H1 (cell line): ENCODE measurements around the gene EVA1C. TPM values are rescaled to one million over a fixed set of nuclear protein-coding genes. Genes with fewer than 3 reads are reported as not detected.

ENCODE experiments used
- CTCF ChIA-PET: fragments of 300-600 bp; sonication (Branson Sonifier 250); formaldehyde crosslinking; loops from one replicate; lab custom pipeline; 2021; ENCODE audit not compliant: partially characterized antibody; lab: Charles Lee
- POLR2A ChIA-PET: fragments of 300-600 bp; sonication (Branson Sonifier 250); formaldehyde crosslinking; loops from one replicate; lab custom pipeline; 2021; ENCODE audit warnings: inconsistent platforms; ENCODE audit not compliant: partially characterized antibody; lab: Charles Lee
- DNase-seq, 2 experiments: peaks; one replicate each; pipeline versions ENCODE4 v3.0.0 to v3.0.0-alpha.2; 2010 to 2022; ENCODE audit warnings: low spot score in 2 of 2, low read depth in 1 of 2, mixed read lengths in 1 of 2
- FAIRE-seq: peaks from 2 replicates; lab custom pipeline; 2011; peaks lifted over from hg19 to GRCh38; lab: Jason Lieb, UNC
- H2AFZ ChIP-seq: 2 replicates; pipeline ENCODE4 v1.8.1; 2012; ENCODE audit warnings: low read length, inconsistent platforms
- H2AK5ac ChIP-seq: 2 replicates; pipeline ENCODE4 v1.6.1; 2013; ENCODE audit warnings: low read depth, low read length
- H2BK120ac ChIP-seq: replicated peaks from 2 replicates; pipeline ENCODE3; 2013; ENCODE audit warnings: low read depth, low read length, inconsistent platforms
- H2BK12ac ChIP-seq: 2 replicates; pipeline ENCODE4 v1.6.1; 2013; ENCODE audit warnings: low read depth, low read length
- H2BK15ac ChIP-seq: 2 replicates; pipeline ENCODE4 v1.6.1; 2013; ENCODE audit warnings: low read length
- H2BK20ac ChIP-seq: 2 replicates; pipeline ENCODE4 v1.6.1; 2013; ENCODE audit warnings: low read length
- H2BK5ac ChIP-seq: 2 replicates; pipeline ENCODE4 v1.6.1; 2013; ENCODE audit warnings: low read depth, low read length
- H3K14ac ChIP-seq: 2 replicates; pipeline ENCODE4 v1.6.1; 2013; ENCODE audit warnings: inconsistent platforms; ENCODE audit not compliant: insufficient read length
- H3K18ac ChIP-seq: 2 replicates; pipeline ENCODE4 v1.6.1; 2013; ENCODE audit warnings: low read length; ENCODE audit errors: extremely low read depth
- H3K23ac ChIP-seq: 2 replicates; pipeline ENCODE4 v1.6.1; 2013; ENCODE audit warnings: inconsistent platforms; ENCODE audit not compliant: insufficient read length
- H3K23me2 ChIP-seq: 2 replicates; pipeline ENCODE4 v1.6.1; 2013; ENCODE audit warnings: low read depth, low read length
- H3K27ac ChIP-seq: 2 replicates; pipeline ENCODE4 v1.6.1; 2011; ENCODE audit warnings: low read depth, low read length, inconsistent platforms
- H3K27me3 ChIP-seq, 4 experiments: replicated peaks in 1 of 4; 1 replicate in 1 of 4; 2 replicates in 3 of 4; pipeline versions ENCODE4 v1.6.1 to v1.8.1; 2011 to 2013; ENCODE audit warnings: low read length in 3 of 4, mild to moderate bottlenecking in 3 of 4, inconsistent platforms in 2 of 4, mixed read lengths in 2 of 4, moderate library complexity in 1 of 4; ENCODE audit not compliant: control insufficient read depth in 3 of 4, insufficient read depth in 3 of 4; ENCODE audit errors: extremely low read depth in 1 of 4
- H3K36me3 ChIP-seq, 4 experiments: 2 replicates each; pipeline versions ENCODE4 v1.6.1 to v1.8.1; 2011 to 2013; ENCODE audit warnings: mild to moderate bottlenecking in 4 of 4, low read length in 3 of 4, moderate library complexity in 2 of 4, control low read depth in 1 of 4, inconsistent platforms in 1 of 4; ENCODE audit not compliant: insufficient read depth in 4 of 4, control insufficient read depth in 2 of 4
- H3K4ac ChIP-seq: replicated peaks from 2 replicates; pipeline ENCODE3; 2013; ENCODE audit warnings: low read length, low read depth, mixed read lengths, inconsistent platforms; ENCODE audit not compliant: insufficient read length
- H3K4me1 ChIP-seq, 4 experiments: replicated peaks in 1 of 4; 1 replicate in 1 of 4; 2 replicates in 3 of 4; pipeline versions ENCODE4 v1.6.1 to v1.8.1; 2011 to 2013; ENCODE audit warnings: low read length in 3 of 4, inconsistent platforms in 2 of 4, mixed read lengths in 1 of 4; ENCODE audit not compliant: insufficient read depth in 4 of 4, control insufficient read depth in 3 of 4
- H3K4me2 ChIP-seq, 2 experiments: 2 replicates each; pipeline versions ENCODE4 v1.6.1 to v1.8.1; 2011 to 2013; ENCODE audit warnings: low read depth in 2 of 2, low read length in 2 of 2, control low read depth in 1 of 2, inconsistent platforms in 1 of 2, mild to moderate bottlenecking in 1 of 2; ENCODE audit not compliant: insufficient read depth in 1 of 2
- H3K4me3 ChIP-seq, 4 experiments: fragments of 200-600, 300-600 bp in 1 of 4; sonication (generic), shearing (Covaris generic), sonication (Bioruptor Twin) in 1 of 4; 2 replicates each; pipeline versions ENCODE4 v1.5.1 to v1.8.1; 2011 to 2016; ENCODE audit warnings: low read length in 4 of 4, low read depth in 3 of 4, control low read depth in 2 of 4, inconsistent platforms in 2 of 4, mild to moderate bottlenecking in 2 of 4, mixed read lengths in 1 of 4, moderate library complexity in 1 of 4; ENCODE audit not compliant: insufficient read depth in 2 of 4; ENCODE audit errors: extremely low read depth in 1 of 4
- H3K56ac ChIP-seq: replicated peaks from 2 replicates; pipeline ENCODE3; 2013; ENCODE audit warnings: low read depth, mild to moderate bottlenecking, mixed read lengths, low read length, inconsistent platforms; ENCODE audit not compliant: insufficient read length
- H3K79me1 ChIP-seq: 2 replicates; pipeline ENCODE4 v1.6.1; 2013; ENCODE audit warnings: low read depth, low read length, control low read depth
- H3K79me2 ChIP-seq, 2 experiments: 2 replicates each; pipeline versions ENCODE4 v1.6.1 to v1.8.1; 2012 to 2013; ENCODE audit warnings: low read length in 2 of 2, mild to moderate bottlenecking in 2 of 2, inconsistent platforms in 1 of 2; ENCODE audit not compliant: insufficient read depth in 2 of 2, control insufficient read depth in 1 of 2
- H3K9ac ChIP-seq, 4 experiments: replicated peaks in 1 of 4; 1 replicate in 1 of 4; 2 replicates in 3 of 4; pipeline versions ENCODE4 v1.6.1 to v1.8.1; 2011 to 2013; ENCODE audit warnings: low read depth in 3 of 4, low read length in 3 of 4, control low read depth in 2 of 4, mild to moderate bottlenecking in 2 of 4, moderate library complexity in 2 of 4, inconsistent platforms in 1 of 4; ENCODE audit errors: extremely low read depth in 1 of 4
- H3K9me3 ChIP-seq, 2 experiments: 2 replicates each; pipeline versions ENCODE4 v1.6.1 to v1.8.1; 2012 to 2013; ENCODE audit warnings: mild to moderate bottlenecking in 2 of 2, moderate library complexity in 2 of 2, control low read depth in 1 of 2, inconsistent platforms in 1 of 2, low read depth in 1 of 2, low read length in 1 of 2, mixed read lengths in 1 of 2; ENCODE audit not compliant: insufficient read depth in 2 of 2
- H4K20me1 ChIP-seq, 2 experiments: replicated peaks in 1 of 2; 2 replicates each; pipeline versions ENCODE3 to v1.8.1; 2011 to 2013; ENCODE audit warnings: inconsistent platforms in 2 of 2, low read length in 2 of 2, mild to moderate bottlenecking in 1 of 2; ENCODE audit not compliant: insufficient read depth in 2 of 2, control insufficient read depth in 1 of 2
- H4K5ac ChIP-seq: 2 replicates; pipeline ENCODE4 v1.6.1; 2013; ENCODE audit warnings: low read length, low read depth, mixed read lengths, inconsistent platforms; ENCODE audit not compliant: insufficient read length
- H4K8ac ChIP-seq: 2 replicates; pipeline ENCODE4 v1.8.0; 2013; ENCODE audit warnings: mild to moderate bottlenecking, moderate library complexity, low read length, inconsistent platforms; ENCODE audit not compliant: insufficient read depth; ENCODE audit errors: extremely low read depth
- H4K91ac ChIP-seq: replicated peaks from 2 replicates; pipeline ENCODE3; 2013; ENCODE audit warnings: low read length, mixed read lengths, inconsistent platforms; ENCODE audit not compliant: insufficient read length
- BRCA1 ChIP-seq: IDR thresholded peaks from 2 replicates; pipeline ENCODE4 v1.6.1; 2012; ENCODE audit warnings: low read depth, low read length, improper control_type of control experiment
- EZH2 ChIP-seq: fragments of 200-600 bp; sonication (generic); IDR thresholded peaks from 2 replicates; pipeline ENCODE4 v1.7.1; 2012; ENCODE audit warnings: low read depth, mild to moderate bottlenecking, moderate library complexity, low read length, inconsistent platforms; ENCODE audit not compliant: severe bottlenecking
- PHF8 ChIP-seq: fragments of 200-600 bp; sonication (generic); conservative IDR thresholded peaks from 2 replicates; pipeline ENCODE4 v1.7.1; 2012; ENCODE audit warnings: low read depth, mild to moderate bottlenecking, inconsistent platforms, low read length, moderate library complexity
- RAD21 ChIP-seq, 2 experiments: IDR thresholded peaks in 1 of 2; conservative IDR thresholded peaks in 1 of 2; 2 replicates each; pipeline ENCODE4 v1.6.1; 2011; ENCODE audit warnings: low read depth in 2 of 2, low read length in 2 of 2, improper control_type of control experiment in 1 of 2, inconsistent platforms in 1 of 2, mild to moderate bottlenecking in 1 of 2, moderate library complexity in 1 of 2
- SP4 ChIP-seq: IDR thresholded peaks from 2 replicates; pipeline ENCODE4 v1.6.1; 2012; ENCODE audit warnings: low read length, inconsistent platforms
- WGBS, 2 experiments: shearing (Covaris generic) in 1 of 2; methylation state at CpG; one replicate each; pipeline versions ENCODE4 v1.1.6 to v1.1.7; 2013 to 2015; ENCODE audit warnings: low lambda C conversion rate in 2 of 2, mixed read lengths in 2 of 2, inconsistent platforms in 1 of 2, low coverage in 1 of 2, missing lambda C conversion rate in 1 of 2; ENCODE audit not compliant: insufficient replicate concordance in 2 of 2, insufficient coverage in 1 of 2, insufficient read length in 1 of 2; ENCODE audit errors: extremely low coverage in 1 of 2, missing lambda C conversion rate in 1 of 2; 5-methylcytosine and 5-hydroxymethylcytosine counted together
- polyA plus RNA-seq, 7 experiments: library from polyadenylated mRNA; depleted of rRNA in 3 of 7; stranded (reverse) in 5 of 7; unstranded in 2 of 7; fragments of >200 nt in 5 of 7; fragments of 200-250 nt in 2 of 7; gene quantifications; 1 replicate in 5 of 7; 2 replicates in 1 of 7; 4 replicates in 1 of 7; pipeline versions ENCODE4 v1.2.1 to v1.2.3, GENCODE V29; 2011 to 2013; ENCODE audit warnings: missing spikeins in 2 of 7, mixed read lengths in 2 of 7
- total RNA-seq: library from RNA; stranded (reverse); fragmentation: NEBNext Ultra II Directional; extraction: Animal tissue kit (Norgen Biotek cat#: 25700); gene quantifications from 2 replicates; pipeline ENCODE4 v1.2.1, GENCODE V29; 2021
- TF ChIP-seq, protein P1 (sequence below), 3 experiments: IDR thresholded peaks; 1 replicate in 2 of 3; 2 replicates in 1 of 3; pipeline versions ENCODE4 v1.5.1 to v1.6.1; 2011; ENCODE audit warnings: low read length in 3 of 3, mild to moderate bottlenecking in 3 of 3, inconsistent platforms in 2 of 3, low read depth in 1 of 3, moderate library complexity in 1 of 3; ENCODE audit not compliant: insufficient read depth in 1 of 3; ENCODE audit errors: control extremely low read depth in 1 of 3

Gene EVA1C
- total and polyA plus RNA-seq, 2 of the 8 experiments (the other 6 are each of a cell fraction or from before 2014, with no cell fraction given) = 2.6 to 3.6 TPM

DNA sequence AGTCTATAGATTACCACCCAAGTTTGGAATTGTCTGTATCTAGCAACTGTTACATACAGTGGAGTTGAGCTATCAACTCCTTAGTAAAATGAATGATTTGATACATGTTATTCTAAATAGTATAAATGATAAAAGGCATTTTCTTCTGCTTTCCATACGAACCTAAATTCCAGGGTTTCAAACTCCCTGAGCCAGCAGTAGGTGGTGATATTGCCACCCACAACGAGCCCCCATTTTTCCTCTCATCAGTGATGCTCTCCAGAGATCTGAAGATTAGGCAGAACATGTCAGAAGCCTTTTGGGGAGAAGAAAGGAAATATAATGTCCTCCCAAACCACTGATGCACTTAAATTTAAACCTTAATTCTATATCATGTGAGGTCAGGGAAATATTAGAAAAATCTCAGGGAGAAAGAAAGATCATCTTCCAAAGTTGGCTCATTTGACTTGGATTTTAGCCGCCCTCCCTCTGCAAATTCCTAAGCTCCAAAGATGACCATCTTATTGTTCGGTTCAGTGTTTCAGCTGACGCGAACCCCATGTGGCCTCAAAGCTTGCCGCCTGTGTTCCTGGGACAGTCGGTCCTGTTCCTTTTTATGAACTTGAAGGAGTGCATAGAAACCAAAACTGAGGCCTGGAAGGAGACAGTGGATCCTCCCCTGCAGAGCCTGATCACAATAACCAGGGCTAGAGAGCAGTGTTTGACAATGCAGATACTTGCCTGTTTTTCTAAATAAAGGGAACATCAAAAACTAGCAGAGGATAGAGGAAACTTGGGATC, 2.3 kb downstream of the EVA1C start:
- peaks cover 18 to 54% (median 37%) of the 10 kb centered on the region in 4 experiments for H3K27me3 ChIP-seq
- no peak overlapping the region for H4K8ac ChIP-seq
- H3K9me3 ChIP-seq = no peaks in the 10 kb centered on the region
- H3K79me2 ChIP-seq = no peaks in the 10 kb centered on the region
- H3K23ac ChIP-seq = no peak overlapping the region
- no peaks in the 10 kb centered on the region for H3K36me3 ChIP-seq
- no peak overlapping the region for H2AK5ac ChIP-seq
- H3K79me1 ChIP-seq = no peaks in the 10 kb centered on the region
- H3K4ac ChIP-seq = no peak overlapping the region
- H3K23me2 ChIP-seq = peaks cover 14% of the 10 kb centered on the region; the same call in 1 of the 2 replicates
- H4K20me1 ChIP-seq = no peaks in the 10 kb centered on the region
- no peak overlapping the region for H3K14ac ChIP-seq
- H4K91ac ChIP-seq = no peak overlapping the region
- H3K56ac ChIP-seq = no peak overlapping the region
- TF ChIP-seq, protein P1, sequence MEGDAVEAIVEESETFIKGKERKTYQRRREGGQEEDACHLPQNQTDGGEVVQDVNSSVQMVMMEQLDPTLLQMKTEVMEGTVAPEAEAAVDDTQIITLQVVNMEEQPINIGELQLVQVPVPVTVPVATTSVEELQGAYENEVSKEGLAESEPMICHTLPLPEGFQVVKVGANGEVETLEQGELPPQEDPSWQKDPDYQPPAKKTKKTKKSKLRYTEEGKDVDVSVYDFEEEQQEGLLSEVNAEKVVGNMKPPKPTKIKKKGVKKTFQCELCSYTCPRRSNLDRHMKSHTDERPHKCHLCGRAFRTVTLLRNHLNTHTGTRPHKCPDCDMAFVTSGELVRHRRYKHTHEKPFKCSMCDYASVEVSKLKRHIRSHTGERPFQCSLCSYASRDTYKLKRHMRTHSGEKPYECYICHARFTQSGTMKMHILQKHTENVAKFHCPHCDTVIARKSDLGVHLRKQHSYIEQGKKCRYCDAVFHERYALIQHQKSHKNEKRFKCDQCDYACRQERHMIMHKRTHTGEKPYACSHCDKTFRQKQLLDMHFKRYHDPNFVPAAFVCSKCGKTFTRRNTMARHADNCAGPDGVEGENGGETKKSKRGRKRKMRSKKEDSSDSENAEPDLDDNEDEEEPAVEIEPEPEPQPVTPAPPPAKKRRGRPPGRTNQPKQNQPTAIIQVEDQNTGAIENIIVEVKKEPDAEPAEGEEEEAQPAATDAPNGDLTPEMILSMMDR (IDR thresholded peaks at IDR 0.05; ENCODE audit: control extremely low read depth in 1 of 3, insufficient read depth in 1 of 3, low read depth in 1 of 3, low read length in 3 of 3) = peak in 2 of 3 experiments; percentile 19 to 37; a peak in 3 of 4 replicates
- TF ChIP-seq PHF8 = no peak
- TF ChIP-seq BRCA1 = no peak
- TF ChIP-seq RAD21 (IDR thresholded peaks at IDR 0.05 in 1 of 2, conservative IDR thresholded peaks at IDR 0.05 in 1 of 2; ENCODE audit: low read depth in 2 of 2, low read length in 2 of 2) = peak; percentile 55 to 63
- peak; percentile 25 for TF ChIP-seq EZH2
- TF ChIP-seq SP4 = no peak
- H3K9ac ChIP-seq = no peak overlapping the region
- DNase-seq (no peak), FAIRE-seq (no peak)
- no peak overlapping the region for H3K4me3 ChIP-seq
- H2BK5ac ChIP-seq = no peak overlapping the region
- no peak overlapping the region for H2BK20ac ChIP-seq
- H3K18ac ChIP-seq = no peak overlapping the region
- ChIA-PET POLR2A (interaction anchor here (1.2 kb wide), 1 partner anchor 147 kb away, joined by 3 read pairs; no protein-coding TSS in a partner anchor), CTCF (interaction anchor here (0.7 to 4.5 kb wide), 14 partner anchors 9 to 191 kb away, joined by 3 to 18 read pairs (median 4); no protein-coding TSS in a partner anchor)
- no peak overlapping the region for H3K4me2 ChIP-seq
- no peak overlapping the region for H2BK12ac ChIP-seq
- no peak overlapping the region for H2AFZ ChIP-seq
- 87% methylated on average over 8 of the region's 8 CpGs; no CpG with 5 or more reads in 1 of the 2 experiments for whole genome bisulfite sequencing, 2 experiments
- H2BK15ac ChIP-seq = no peak overlapping the region
- H2BK120ac ChIP-seq = no peak overlapping the region
- H3K4me1 ChIP-seq = peaks cover 3 to 26% (median 10%) of the 10 kb centered on the region in 4 experiments
- H3K27ac ChIP-seq = no peak overlapping the region
- no peak overlapping the region for H4K5ac ChIP-seq
